MM.1S (cell line): Measurements from ENCODE around the gene SLC6A12.

Experiments
- CTCF ChIP-seq: fragments of 300-600 bp; sonication (generic); IDR thresholded peaks from 2 replicates; pipeline ENCODE4 v1.5.1; 2016; ENCODE audit warnings: antibody characterized with exemption, low read length, mixed read lengths
- EZH2 ChIP-seq: fragments of 300-600 bp; sonication (generic); optimal IDR thresholded peaks from 2 replicates; pipeline ENCODE3; 2017; ENCODE audit warnings: low read depth, mild to moderate bottlenecking, antibody characterized with exemption, low read length, mixed read lengths
- EZH2phosphoT487 ChIP-seq: fragments of 300-600 bp; sonication (generic); IDR thresholded peaks from 2 replicates; pipeline ENCODE4 v1.6.1; 2018; ENCODE audit warnings: antibody characterized with exemption, low read length

GRCh38 chr12:237026-237815 lies 23.3 kb upstream of the SLC6A12 start:
- TF ChIP-seq CTCF: no peak
- TF ChIP-seq EZH2phosphoT487: no peak
- no peak for TF ChIP-seq EZH2
